ENCODE results near the gene USP30.

DNA sequence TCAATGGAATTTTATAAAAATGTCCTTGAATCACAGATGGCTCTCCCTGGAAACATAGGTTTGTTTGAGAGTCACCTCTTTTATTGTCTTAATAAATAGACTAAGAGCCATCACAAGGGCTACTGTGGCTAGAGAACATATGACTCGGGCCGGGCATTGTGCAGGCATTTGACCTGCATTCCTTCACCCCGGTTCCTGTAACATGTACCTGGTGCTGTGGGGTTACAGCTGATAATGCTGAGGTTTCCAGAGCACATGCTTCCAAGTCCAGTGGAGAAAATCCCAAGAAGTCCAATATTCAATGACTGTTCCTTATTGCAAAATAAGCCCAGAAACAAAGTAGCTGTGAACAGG, 63.0 kb downstream of the USP30 start:
- TF ChIP-seq, protein P1, sequence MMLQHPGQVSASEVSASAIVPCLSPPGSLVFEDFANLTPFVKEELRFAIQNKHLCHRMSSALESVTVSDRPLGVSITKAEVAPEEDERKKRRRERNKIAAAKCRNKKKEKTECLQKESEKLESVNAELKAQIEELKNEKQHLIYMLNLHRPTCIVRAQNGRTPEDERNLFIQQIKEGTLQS (IDR thresholded peaks at IDR 0.05): no peak
- TF ChIP-seq, protein P1 (CRISPR knock-in tag; conservative IDR thresholded peaks at IDR 0.05): no peak
- TF ChIP-seq EZH2 (IDR thresholded peaks at IDR 0.05; ENCODE audit: borderline replicate concordance, low read depth, low read length): no peak
- TF ChIP-seq HDAC6 (IDR thresholded peaks at IDR 0.05; ENCODE audit: low read depth, low read length): no peak
- no peak for TF ChIP-seq POLR2A (conservative IDR thresholded peaks at IDR 0.05)
- TF ChIP-seq, protein P2, sequence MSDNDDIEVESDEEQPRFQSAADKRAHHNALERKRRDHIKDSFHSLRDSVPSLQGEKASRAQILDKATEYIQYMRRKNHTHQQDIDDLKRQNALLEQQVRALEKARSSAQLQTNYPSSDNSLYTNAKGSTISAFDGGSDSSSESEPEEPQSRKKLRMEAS (CRISPR knock-in tag; IDR thresholded peaks at IDR 0.05): no peak
- TF ChIP-seq, protein P3, sequence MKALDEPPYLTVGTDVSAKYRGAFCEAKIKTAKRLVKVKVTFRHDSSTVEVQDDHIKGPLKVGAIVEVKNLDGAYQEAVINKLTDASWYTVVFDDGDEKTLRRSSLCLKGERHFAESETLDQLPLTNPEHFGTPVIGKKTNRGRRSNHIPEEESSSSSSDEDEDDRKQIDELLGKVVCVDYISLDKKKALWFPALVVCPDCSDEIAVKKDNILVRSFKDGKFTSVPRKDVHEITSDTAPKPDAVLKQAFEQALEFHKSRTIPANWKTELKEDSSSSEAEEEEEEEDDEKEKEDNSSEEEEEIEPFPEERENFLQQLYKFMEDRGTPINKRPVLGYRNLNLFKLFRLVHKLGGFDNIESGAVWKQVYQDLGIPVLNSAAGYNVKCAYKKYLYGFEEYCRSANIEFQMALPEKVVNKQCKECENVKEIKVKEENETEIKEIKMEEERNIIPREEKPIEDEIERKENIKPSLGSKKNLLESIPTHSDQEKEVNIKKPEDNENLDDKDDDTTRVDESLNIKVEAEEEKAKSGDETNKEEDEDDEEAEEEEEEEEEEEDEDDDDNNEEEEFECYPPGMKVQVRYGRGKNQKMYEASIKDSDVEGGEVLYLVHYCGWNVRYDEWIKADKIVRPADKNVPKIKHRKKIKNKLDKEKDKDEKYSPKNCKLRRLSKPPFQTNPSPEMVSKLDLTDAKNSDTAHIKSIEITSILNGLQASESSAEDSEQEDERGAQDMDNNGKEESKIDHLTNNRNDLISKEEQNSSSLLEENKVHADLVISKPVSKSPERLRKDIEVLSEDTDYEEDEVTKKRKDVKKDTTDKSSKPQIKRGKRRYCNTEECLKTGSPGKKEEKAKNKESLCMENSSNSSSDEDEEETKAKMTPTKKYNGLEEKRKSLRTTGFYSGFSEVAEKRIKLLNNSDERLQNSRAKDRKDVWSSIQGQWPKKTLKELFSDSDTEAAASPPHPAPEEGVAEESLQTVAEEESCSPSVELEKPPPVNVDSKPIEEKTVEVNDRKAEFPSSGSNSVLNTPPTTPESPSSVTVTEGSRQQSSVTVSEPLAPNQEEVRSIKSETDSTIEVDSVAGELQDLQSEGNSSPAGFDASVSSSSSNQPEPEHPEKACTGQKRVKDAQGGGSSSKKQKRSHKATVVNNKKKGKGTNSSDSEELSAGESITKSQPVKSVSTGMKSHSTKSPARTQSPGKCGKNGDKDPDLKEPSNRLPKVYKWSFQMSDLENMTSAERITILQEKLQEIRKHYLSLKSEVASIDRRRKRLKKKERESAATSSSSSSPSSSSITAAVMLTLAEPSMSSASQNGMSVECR (CRISPR knock-in tag; IDR thresholded peaks at IDR 0.05): no peak
- no peak for TF ChIP-seq ZEB2 (IDR thresholded peaks at IDR 0.05)

Data from K562 (cell line).